ENCODE results near the gene KCNJ1. TPM values are rescaled to one million over a fixed set of nuclear protein-coding genes. Genes with fewer than 3 reads are reported as not detected.

KCNJ1 gene
- polyA plus RNA-seq = under 1 TPM in 1 of 3 donors, not detected in 2; 0.01 TPM

- no peak within 1 kb of the TSS for H3K27ac ChIP-seq (ENCODE audit: low read depth, low read length)
- 60 to 91% (median 84%) methylated on average over 8 of the region's 8 CpGs for WGBS, 3 donors
Measured at GRCh38 chr11:128867277-128867676, at the start of gene KCNJ1. Gene KCNJ1 (minus strand): TSS chr11:128867296. CDS start chr11:128840243, 27,053 bp downstream.

DNA sequence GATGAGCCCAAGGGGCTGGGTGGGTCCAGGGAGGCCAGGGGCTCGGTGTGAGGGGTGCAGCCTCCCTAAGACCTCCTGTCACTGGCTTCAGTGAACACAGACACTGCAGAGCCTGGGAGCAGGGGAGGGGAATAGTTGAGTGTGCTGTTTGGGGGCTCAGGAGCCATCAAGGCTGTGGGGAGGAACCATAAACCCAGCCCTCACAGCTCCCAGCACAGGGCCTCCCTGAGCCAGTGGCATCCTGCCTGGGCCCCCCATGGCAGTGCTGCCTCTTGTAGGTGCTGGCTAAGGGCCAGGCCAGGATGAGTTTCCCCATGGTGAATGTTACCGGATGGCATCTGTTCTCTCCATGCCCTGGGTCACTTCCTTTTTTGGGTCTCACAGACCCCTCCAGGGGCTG, 49.6 kb upstream of the KCNJ1 start:
- WGBS, 3 donors = 64 to 89% (median 73%) methylated on average over 2 of the region's 2 CpGs
- H3K27ac ChIP-seq (ENCODE audit: low read depth, low read length) = no peak overlapping the region

GRCh38 chr11:128916037-128916572, 49.0 kb upstream of the KCNJ1 start:
- WGBS, 3 donors = 67 to 86% (median 73%) methylated on average over 3 of the region's 3 CpGs
- H3K27ac ChIP-seq (ENCODE audit: low read depth, low read length) = no peak overlapping the region

GRCh38 chr11:128915149-128915521, 48.0 kb upstream of the KCNJ1 start:
- H3K27ac ChIP-seq (ENCODE audit: low read depth, low read length) = no peak overlapping the region
- WGBS, 3 donors = 66 to 87% (median 71%) methylated on average over 6 of the region's 6 CpGs

DNA sequence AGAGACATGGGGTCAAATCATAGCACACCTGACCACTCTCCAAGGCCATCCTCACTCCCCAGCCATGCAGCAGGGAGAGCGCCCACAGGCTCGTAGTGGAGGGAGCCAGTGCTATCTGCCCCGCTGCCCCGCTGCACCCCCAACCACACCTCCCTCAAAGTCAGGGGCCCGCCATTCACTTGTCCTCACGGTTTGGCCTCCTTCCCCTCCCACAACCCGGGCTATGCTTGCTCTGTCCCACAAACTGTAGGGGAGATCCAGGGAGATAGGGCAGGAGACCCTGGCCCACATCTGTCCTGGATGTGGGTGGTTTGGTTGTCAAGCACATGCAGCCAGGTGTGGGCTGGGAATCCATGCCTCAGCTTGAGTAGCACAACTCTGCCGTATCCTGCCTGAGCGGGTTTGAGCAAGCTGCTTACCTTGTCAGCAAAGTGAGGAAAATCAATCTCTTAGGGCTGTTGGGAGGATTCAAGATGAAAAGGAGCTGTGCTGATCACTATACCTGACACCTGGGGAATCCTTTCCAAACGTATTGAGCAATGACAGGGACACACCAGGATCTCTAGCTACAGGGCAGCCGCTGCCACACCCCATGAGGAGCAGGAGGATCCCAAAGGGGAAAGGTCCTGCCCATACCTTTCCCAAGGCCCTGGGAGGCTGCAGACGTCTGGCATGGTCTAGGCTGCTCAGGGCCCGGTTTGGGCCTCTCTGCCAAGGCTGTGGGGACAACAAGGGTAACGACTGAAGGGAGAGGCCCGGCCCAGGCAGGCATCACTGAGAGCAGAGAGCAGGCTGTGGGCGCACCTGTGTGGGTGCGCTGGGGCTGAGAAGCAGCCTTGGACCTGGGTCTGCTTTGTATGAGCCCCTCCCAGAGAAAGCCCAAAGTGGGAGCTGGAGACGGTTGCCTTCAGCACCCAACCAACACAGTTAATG, 47.4 kb upstream of the KCNJ1 start:
- H3K27ac ChIP-seq (ENCODE audit: low read depth, low read length) = no peak overlapping the region
- whole genome bisulfite sequencing, 3 donors = 80 to 91% (median 90%) methylated on average over 18 of the region's 18 CpGs

DNA sequence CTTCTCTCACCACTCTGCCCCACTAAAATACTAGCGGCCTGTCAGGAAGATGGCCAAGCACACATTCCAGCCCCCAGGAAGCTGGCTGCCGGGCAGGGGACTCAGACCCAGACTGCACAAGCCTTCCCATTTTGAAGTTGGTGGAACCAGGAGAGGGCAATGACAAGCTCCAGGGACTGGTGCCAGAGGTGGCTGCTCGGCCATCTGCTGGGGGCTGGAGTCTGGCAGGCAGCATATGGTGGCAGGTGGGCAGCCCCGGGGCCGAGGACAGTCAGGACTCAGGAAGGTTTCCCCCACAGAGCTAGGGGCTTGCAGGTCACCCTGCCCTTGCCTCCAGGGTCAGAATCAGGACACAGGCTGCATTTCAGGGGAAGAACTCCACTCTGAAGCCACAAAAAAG, 46.7 kb upstream of the KCNJ1 start:
- H3K27ac ChIP-seq (ENCODE audit: low read depth, low read length) = no peak overlapping the region
- 88 to 93% (median 91%) methylated on average over 5 of the region's 5 CpGs for WGBS, 3 donors

DNA sequence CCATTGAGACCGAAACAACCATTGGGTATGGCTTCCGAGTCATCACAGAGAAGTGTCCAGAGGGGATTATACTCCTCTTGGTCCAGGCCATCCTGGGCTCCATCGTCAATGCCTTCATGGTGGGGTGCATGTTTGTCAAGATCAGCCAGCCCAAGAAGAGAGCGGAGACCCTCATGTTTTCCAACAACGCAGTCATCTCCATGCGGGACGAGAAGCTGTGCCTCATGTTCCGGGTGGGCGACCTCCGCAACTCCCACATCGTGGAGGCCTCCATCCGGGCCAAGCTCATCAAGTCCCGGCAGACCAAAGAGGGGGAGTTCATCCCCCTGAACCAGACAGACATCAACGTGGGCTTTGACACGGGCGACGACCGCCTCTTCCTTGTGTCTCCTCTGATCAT, 44.6 kb upstream of the KCNJ1 start:
- WGBS, 3 donors = 93 to 97% (median 95%) methylated on average over 18 of the region's 18 CpGs
- H3K27ac ChIP-seq (ENCODE audit: low read depth, low read length) = no peak overlapping the region

GRCh38 chr11:128911239-128911638, 44.1 kb upstream of the KCNJ1 start:
- WGBS, 3 donors = 98 to 99% (median 98%) methylated on average over 17 of the region's 17 CpGs
- no peak overlapping the region for H3K27ac ChIP-seq (ENCODE audit: low read depth, low read length)

- H3K27ac ChIP-seq (ENCODE audit: low read depth, low read length) = no peak overlapping the region
- 73 to 98% (median 92%) methylated on average over 3 of the region's 3 CpGs for WGBS, 3 donors
Measured at GRCh38 chr11:128910576-128910975, 43.5 kb upstream of the KCNJ1 start.

GRCh38 chr11:128909438-128910125, 42.5 kb upstream of the KCNJ1 start:
- no peak overlapping the region for H3K27ac ChIP-seq (ENCODE audit: low read depth, low read length)
- 73 to 76% (median 76%) methylated on average over 8 of the region's 8 CpGs for WGBS, 3 donors

- H3K27ac ChIP-seq (ENCODE audit: low read depth, low read length) = no peak overlapping the region
- 15 to 64% (median 23%) methylated on average over 12 of the region's 12 CpGs for WGBS, 3 donors
Measured at GRCh38 chr11:128908391-128909246, 41.5 kb upstream of the KCNJ1 start.

DNA sequence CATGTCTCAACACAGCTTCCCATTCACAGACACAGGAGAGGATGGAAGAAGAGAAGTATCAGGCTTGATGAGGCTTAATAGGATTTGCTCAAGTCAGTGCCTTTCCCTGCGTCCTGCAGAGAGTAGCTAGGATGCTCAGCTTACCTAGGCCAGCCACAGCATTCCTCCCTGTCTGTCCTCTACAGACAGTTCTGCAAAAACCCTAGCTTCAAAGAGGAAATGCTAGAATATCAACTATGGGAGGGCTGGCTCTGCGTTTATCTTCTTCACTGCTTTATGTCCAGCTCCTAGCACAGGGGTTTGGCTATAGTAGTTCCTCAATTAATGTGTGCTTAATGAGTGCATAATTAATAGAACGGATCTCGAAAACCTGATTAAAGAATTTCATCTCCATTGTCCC, 40.5 kb upstream of the KCNJ1 start:
- WGBS, 3 donors = 80 to 92% (median 80%) methylated on average over 4 of the region's 4 CpGs
- H3K27ac ChIP-seq (ENCODE audit: low read depth, low read length) = no peak overlapping the region

GRCh38 chr11:128906185-128907050, 39.3 kb upstream of the KCNJ1 start:
- H3K27ac ChIP-seq (ENCODE audit: low read depth, low read length) = no peak overlapping the region
- 73 to 84% (median 74%) methylated on average over 8 of the region's 8 CpGs for WGBS, 3 donors

DNA sequence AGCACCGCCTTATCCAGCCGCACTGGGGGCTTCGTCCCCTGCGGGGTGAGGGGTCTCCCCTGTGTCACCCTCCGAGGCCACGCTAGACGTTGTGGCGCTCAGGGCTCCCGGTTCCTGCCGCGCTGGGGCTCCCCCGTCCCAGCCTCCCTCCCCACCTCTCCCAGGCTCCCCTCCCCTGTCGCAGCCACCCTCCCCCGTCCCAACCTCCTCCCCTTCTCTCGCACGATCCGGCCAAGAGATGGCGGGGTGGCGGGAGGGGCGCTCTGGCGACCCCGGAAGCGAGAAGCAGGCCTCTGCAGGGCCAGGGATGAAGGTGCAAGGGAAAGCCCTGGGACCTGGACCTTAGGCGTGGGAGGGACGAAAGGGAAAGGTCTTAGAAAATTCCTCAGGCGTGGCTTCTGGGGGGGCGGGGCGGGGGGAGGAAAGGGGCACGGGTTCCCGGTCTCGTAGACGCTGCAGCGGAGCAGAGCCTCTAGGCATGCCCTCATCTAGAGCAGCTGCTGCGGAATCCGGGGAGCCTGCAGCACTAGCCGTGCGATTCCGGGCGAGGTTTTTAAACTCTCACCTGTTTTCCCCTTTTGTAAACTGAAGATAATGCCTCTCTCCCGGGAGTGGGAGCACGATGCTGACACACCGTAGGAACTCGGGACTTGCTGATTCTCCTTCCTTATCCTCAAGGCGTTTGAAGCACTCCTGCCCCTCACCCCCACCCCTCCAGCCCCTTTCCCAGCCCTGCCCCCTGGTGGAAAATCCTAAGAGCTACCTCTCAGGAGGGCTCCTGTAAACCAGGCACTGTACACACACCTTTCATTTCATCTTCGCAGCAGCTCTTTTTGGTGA, 38.5 kb upstream of the KCNJ1 start:
- 2 to 3% (median 2%) methylated on average over 39 to 45 of the region's 45 CpGs for WGBS, 3 donors
- no peak overlapping the region for H3K27ac ChIP-seq (ENCODE audit: low read depth, low read length)

DNA sequence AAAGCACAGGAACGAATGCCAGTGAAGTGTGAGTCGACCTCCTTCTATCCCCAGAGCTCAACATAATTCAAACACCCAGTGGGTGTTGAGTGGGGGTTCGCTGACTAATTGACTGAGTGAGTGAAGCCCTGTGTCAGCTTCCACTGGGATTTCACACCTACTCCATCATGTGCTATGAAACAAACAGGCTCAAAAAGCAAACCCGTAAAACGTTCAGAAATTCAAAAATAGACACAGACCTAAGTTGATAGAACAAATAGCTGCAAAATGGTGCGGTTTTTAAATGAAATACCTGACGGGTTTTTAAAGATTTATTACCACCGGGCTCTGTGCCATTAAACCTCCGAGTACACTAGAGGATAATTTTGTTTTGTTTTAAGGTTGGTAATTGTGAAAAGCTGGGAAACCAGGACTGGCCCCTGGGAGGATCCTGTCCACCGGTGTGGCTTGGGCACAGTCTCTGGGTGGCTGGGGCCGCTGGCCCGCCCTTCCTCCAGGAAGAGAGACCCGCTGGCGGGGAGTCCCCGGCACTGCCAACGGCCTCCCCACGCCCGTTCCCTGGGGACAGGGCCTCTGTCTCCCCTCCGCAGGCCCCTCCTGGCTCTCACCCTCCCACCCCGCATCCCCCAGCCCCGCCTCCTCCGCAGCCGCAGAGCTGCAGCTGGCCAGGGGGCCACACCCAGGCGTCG, 37.7 kb upstream of the KCNJ1 start:
- 7 to 14% (median 7%) methylated on average over 17 to 25 of the region's 25 CpGs for WGBS, 3 donors
- H3K27ac ChIP-seq (ENCODE audit: low read depth, low read length) = no peak overlapping the region

GRCh38 chr11:128904303-128904655, 37.2 kb upstream of the KCNJ1 start:
- no peak overlapping the region for H3K27ac ChIP-seq (ENCODE audit: low read depth, low read length)
- WGBS, 3 donors = 79 to 88% (median 82%) methylated on average over 14 of the region's 14 CpGs
